Suppressor macrophage treated with lipopolysaccharide for 1 hour (primary cell): Measurements from ENCODE around the gene KRTAP17-1.

Experiments
- DNase-seq, 3 donors: peaks; one replicate each; pipeline ENCODE4 v3.0.0-alpha.2; 2020 to 2022

KRTAP17-1 gene

GRCh38 chr17:41331606-41332005 is 16.1 kb upstream of the KRTAP17-1 start:
- no peak for DNase-seq

GRCh38 chr17:41329279-41329948 is 13.9 kb upstream of the KRTAP17-1 start:
- DNase-seq = peak; percentile 65 to 76 (median 67)

- DNase-seq = no peak
Measured at GRCh38 chr17:41328207-41328606, 12.7 kb upstream of the KRTAP17-1 start.

- DNase-seq = no peak
Measured at GRCh38 chr17:41327411-41328120, 12.1 kb upstream of the KRTAP17-1 start.

GRCh38 chr17:41326173-41327145 is 10.9 kb upstream of the KRTAP17-1 start:
- DNase-seq = no peak

- no peak for DNase-seq
Measured at GRCh38 chr17:41325611-41326010, 10.1 kb upstream of the KRTAP17-1 start.

GRCh38 chr17:41325126-41325525 is 9.6 kb upstream of the KRTAP17-1 start:
- DNase-seq = no peak

- no peak for DNase-seq
Measured at GRCh38 chr17:41324180-41325075, 8.9 kb upstream of the KRTAP17-1 start.

GRCh38 chr17:41322903-41323895 is 7.7 kb upstream of the KRTAP17-1 start:
- no peak for DNase-seq

GRCh38 chr17:41322094-41322902 is 6.8 kb upstream of the KRTAP17-1 start:
- peak; percentile 41 to 59 (median 55) for DNase-seq

- DNase-seq = no peak
Measured at GRCh38 chr17:41318231-41318630, 2.7 kb upstream of the KRTAP17-1 start.

- no peak for DNase-seq
Measured at GRCh38 chr17:41315814-41316445, 420 bp upstream of the KRTAP17-1 start.

GRCh38 chr17:41311111-41311510 is 4.4 kb downstream of the KRTAP17-1 start:
- no peak for DNase-seq

GRCh38 chr17:41308918-41309359 is 6.6 kb downstream of the KRTAP17-1 start, which contains the start of gene KRTAP16-1:
TSS of gene KRTAP16-1 (minus strand) at chr17:41309309. CDS start at chr17:41309253, 56 bp downstream.
- DNase-seq = no peak

- no peak for DNase-seq
Measured at GRCh38 chr17:41308251-41308917, 7.1 kb downstream of the KRTAP17-1 start.

GRCh38 chr17:41307647-41308046 is 7.9 kb downstream of the KRTAP17-1 start:
- DNase-seq = peak in 2 of 3 donors; percentile 34 to 43

GRCh38 chr17:41304091-41304490 is 11.4 kb downstream of the KRTAP17-1 start:
- no peak for DNase-seq

- no peak for DNase-seq
Measured at GRCh38 chr17:41302981-41303380, 12.5 kb downstream of the KRTAP17-1 start.
